Neutrophil (primary cell): ENCODE measurements around the gene CFDP1.

Experiments
- H3K27ac ChIP-seq: fragments of 200-600 bp; sonication (generic); 2 replicates; pipeline ENCODE4 v1.5.1; 2016; ENCODE audit warnings: mild to moderate bottlenecking, moderate library complexity
- H3K27me3 ChIP-seq: fragments of 200-600 bp; sonication (generic); 2 replicates; pipeline ENCODE4 v1.6.0; 2016; ENCODE audit warnings: mild to moderate bottlenecking
- H3K36me3 ChIP-seq: fragments of 200-600 bp; sonication (generic); 2 replicates; pipeline ENCODE4 v1.5.1; 2017
- H3K4me1 ChIP-seq, 2 experiments: fragments of 200-600 bp in 1 of 2; sonication (generic) in 1 of 2; 1 replicate in 1 of 2; 2 replicates in 1 of 2; pipeline versions ENCODE4 v1.5.1 to v1.6.1; 2013 to 2016; ENCODE audit warnings: low read depth in 1 of 2, low read length in 1 of 2, mild to moderate bottlenecking in 1 of 2, moderate library complexity in 1 of 2; ENCODE audit not compliant: control insufficient read depth in 1 of 2, insufficient read depth in 1 of 2
- H3K4me3 ChIP-seq, 2 experiments: fragments of 200-600 bp in 1 of 2; sonication (generic) in 1 of 2; 1 replicate in 1 of 2; 2 replicates in 1 of 2; pipeline ENCODE4 v1.5.1; 2013 to 2016; ENCODE audit warnings: low read depth in 1 of 2, low read length in 1 of 2, mild to moderate bottlenecking in 1 of 2, moderate library complexity in 1 of 2
- H3K9me3 ChIP-seq: fragments of 200-600 bp; sonication (generic); 2 replicates; pipeline ENCODE4 v1.5.1; 2016
- TF ChIP-seq, protein P1 (sequence below): fragments of 200-600 bp; sonication (generic); IDR thresholded peaks from 2 replicates; pipeline ENCODE4 v1.5.1; 2016; ENCODE audit warnings: antibody characterized with exemption

Gene CFDP1

DNA sequence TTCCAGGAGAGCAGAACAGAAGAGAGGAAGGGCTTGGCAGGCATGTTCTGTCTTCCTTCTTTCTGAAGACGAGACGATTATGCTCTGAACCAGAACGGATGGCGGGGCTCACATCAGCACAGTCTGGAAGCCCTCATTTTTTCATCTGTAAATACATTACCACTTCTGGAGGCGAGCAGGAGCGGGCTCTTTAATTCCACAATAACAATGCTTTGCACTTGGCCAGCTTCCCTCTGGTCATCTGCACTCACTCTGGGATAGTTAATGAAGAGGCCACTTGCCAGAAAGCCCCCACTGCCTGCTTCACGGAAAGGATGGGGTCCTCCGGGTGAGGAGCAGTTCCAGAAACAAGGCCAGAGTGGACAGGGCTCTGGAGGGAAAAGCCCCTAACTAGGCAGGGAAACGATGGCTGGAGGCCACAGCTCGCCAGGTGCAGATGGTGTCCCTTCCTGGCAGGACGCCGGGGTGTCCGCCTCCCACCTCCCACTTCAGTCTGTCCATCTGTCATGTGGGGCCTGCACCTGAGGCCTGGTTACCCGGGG, 168.8 kb downstream of the CFDP1 start:
- TF ChIP-seq, protein P1, sequence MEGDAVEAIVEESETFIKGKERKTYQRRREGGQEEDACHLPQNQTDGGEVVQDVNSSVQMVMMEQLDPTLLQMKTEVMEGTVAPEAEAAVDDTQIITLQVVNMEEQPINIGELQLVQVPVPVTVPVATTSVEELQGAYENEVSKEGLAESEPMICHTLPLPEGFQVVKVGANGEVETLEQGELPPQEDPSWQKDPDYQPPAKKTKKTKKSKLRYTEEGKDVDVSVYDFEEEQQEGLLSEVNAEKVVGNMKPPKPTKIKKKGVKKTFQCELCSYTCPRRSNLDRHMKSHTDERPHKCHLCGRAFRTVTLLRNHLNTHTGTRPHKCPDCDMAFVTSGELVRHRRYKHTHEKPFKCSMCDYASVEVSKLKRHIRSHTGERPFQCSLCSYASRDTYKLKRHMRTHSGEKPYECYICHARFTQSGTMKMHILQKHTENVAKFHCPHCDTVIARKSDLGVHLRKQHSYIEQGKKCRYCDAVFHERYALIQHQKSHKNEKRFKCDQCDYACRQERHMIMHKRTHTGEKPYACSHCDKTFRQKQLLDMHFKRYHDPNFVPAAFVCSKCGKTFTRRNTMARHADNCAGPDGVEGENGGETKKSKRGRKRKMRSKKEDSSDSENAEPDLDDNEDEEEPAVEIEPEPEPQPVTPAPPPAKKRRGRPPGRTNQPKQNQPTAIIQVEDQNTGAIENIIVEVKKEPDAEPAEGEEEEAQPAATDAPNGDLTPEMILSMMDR: no peak
- peaks cover 97% of the 10 kb centered on the region for H3K27me3 ChIP-seq
- H3K4me3 ChIP-seq: no peak overlapping the region
- H3K36me3 ChIP-seq: no peaks in the 10 kb centered on the region
- H3K4me1 ChIP-seq: peaks cover 4 to 6% of the 10 kb centered on the region in 2 experiments
- no peaks in the 10 kb centered on the region for H3K9me3 ChIP-seq
- no peak overlapping the region for H3K27ac ChIP-seq

DNA sequence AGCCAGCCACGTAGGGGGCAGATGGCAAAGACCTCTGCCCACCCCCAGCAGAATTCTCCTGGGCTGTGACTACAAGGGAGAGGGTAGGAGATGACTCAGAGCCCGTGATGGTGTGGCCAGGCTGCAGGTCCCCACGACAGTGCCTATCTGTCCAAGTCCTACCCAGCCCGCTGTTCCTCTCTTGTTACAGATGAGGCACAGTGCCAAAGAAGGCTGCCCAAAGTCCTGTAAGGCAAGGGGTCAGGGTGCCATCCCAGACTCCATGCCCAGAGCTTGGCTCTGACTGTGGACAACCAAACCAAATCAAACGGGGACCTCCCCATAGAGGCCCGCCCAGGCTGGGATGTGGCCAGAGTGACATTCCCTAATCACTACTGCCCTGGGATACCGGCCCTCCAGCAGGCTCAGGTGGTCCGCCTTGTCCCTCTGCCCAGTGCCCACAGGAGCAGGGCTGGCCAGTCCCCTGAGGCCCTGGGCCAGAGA, 169.3 kb downstream of the CFDP1 start:
- H3K9me3 ChIP-seq: no peaks in the 10 kb centered on the region
- H3K4me1 ChIP-seq: peaks cover 4 to 6% of the 10 kb centered on the region in 2 experiments
- H3K27me3 ChIP-seq: peaks cover 97% of the 10 kb centered on the region
- H3K27ac ChIP-seq: no peak overlapping the region
- TF ChIP-seq, protein P1: no peak
- no peak overlapping the region for H3K4me3 ChIP-seq
- no peaks in the 10 kb centered on the region for H3K36me3 ChIP-seq

DNA sequence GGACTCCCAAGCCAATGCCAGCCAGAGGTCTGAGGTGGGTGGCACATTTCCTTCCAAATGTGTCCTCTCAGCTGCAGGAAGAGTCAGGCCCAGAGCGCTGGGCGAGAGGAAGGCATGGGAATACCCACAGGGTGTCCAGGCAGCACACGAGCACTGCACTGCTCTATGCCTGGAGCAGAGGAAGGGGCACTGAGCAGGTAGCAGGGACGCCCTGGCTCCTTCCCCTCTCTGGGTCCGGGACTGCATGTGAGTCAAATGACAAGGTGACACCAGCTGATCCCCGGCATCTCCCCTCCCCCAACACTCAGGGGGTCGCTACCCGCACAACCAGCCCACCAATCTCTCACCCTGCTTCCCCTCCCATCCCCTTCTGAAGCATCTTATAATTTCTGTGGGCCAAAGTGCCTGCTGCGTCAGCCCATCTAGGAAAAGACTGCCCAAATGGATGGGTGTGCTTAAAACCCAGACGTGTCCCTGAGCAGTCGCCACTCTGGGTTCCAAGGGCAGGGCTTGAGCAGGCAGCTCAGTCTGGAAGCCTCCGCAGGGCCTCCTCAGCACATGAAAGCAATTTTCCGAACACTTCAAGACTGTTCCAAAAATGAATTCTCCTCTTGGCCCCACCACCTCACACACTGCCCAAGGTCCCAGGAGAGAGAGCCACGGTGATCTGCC, 169.9 kb downstream of the CFDP1 start:
- no peak overlapping the region for H3K27ac ChIP-seq
- peaks cover 99% of the 10 kb centered on the region for H3K27me3 ChIP-seq
- H3K36me3 ChIP-seq: no peaks in the 10 kb centered on the region
- peaks cover 4 to 6% of the 10 kb centered on the region in 2 experiments for H3K4me1 ChIP-seq
- TF ChIP-seq, protein P1: no peak
- H3K4me3 ChIP-seq: no peak overlapping the region
- no peaks in the 10 kb centered on the region for H3K9me3 ChIP-seq

DNA sequence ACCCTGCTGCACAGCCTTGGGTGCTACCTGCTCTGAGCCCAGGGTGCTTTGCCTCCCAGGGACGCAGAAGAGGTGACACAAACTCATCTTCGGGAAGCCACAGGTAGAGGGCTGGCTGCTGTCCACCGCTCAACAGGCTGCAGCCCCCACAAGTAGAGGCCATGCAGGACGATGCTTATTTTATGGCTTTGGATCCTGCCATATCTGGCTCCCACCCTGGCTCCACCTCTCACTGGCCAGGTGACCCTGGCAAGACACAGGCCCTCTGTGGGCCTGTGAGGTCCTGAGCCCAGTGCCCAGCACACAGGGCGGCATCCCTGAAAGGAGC, 170.5 kb downstream of the CFDP1 start:
- Histone ChIP-seq H3K9me3 (no peaks in the 10 kb centered on the region), H3K36me3 (no peaks in the 10 kb centered on the region), H3K27me3 (peaks cover 99% of the 10 kb centered on the region), H3K4me3 (no peak overlapping the region), H3K27ac (no peak overlapping the region), H3K4me1 (peaks cover 4 to 6% of the 10 kb centered on the region in 2 experiments)
- TF ChIP-seq, protein P1: no peak

DNA sequence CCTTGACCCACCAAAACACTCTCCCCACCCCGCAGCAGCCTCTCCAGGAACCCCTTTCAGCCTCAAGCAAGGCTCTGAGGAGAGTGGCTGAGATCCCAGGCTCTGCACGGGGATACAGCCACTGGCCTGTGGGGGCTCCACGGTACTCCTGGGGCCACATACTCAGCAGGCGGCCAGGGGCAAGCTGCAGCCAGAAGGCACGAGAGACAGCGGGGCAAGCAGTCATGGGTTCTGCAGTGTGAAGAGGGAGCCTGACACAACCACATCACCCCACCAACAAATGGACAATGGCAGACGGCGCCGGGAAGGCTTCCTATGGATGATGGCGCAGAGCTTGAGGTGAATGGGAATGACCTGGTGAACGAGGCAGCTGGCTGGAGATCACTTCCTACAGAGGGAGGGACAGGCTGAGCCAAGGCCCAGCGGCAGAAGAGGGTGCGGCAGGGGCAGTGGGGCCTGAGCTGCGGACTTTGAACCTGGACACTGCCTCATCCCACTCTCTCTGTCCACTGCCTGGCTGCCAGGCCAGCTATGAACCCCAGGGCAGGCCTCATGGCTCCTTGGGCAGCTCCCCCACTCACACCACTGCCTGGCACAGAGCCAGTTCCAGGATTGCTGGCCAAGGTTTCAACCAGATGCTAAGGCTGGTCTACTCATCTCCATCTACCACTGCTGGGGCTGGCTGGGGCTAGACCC, 171.1 kb downstream of the CFDP1 start:
- Histone ChIP-seq H3K9me3 (no peaks in the 10 kb centered on the region), H3K4me3 (no peak overlapping the region), H3K36me3 (no peaks in the 10 kb centered on the region), H3K4me1 (peaks cover 4 to 6% of the 10 kb centered on the region in 2 experiments), H3K27ac (no peak overlapping the region), H3K27me3 (peaks cover 99% of the 10 kb centered on the region)
- TF ChIP-seq, protein P1: no peak
